ENCODE data around the gene BUD31.
A peak's percentile ranks its signal among the peaks of the same experiment; 100 is the strongest.
"Not testable (repeated sequence)": the region's sequence is repeated elsewhere in the genome, so short reads cannot be mapped to it uniquely, and the experiment has no call there.

Gene BUD31

DNA sequence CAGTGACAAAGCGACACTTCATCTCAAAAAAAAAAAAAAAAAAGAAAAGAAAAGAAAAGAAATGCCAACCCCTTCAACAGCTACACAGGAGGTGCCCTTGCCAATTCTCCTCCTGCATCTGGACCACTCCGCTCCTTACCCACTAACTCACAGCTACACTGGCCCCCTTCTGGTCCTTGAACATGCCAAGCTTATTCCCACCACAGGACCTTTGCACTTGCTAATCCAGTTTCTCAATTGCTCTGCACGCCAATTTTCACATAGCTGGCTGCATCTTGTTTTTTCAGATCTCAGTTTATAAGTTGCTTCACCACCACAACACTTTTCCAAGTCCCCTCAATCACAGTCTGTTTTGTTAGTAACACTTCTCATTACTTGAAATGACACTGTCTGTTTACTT, 5.9 kb upstream of the BUD31 start:
- DNase-seq: no peak

DNA sequence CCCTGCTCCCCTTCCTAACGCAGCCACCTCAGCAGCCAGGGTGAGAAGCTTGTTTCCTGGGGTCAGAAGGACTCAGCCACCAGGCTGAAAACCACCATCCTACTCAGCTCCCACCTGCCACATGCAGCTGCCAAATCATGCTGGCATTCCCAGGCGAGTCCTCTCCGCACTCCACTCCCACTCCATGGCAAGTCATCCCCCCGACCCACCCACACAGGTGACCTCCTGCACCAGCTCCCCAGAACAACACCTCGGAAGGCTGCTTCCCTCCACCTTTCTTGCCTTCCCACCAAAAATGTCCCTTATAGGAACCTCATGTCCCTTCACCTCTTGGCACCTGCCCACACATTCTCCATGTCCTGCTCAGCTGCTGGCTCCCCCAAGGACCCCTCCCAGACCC, 5.0 kb upstream of the BUD31 start:
- DNase-seq: no peak

DNA sequence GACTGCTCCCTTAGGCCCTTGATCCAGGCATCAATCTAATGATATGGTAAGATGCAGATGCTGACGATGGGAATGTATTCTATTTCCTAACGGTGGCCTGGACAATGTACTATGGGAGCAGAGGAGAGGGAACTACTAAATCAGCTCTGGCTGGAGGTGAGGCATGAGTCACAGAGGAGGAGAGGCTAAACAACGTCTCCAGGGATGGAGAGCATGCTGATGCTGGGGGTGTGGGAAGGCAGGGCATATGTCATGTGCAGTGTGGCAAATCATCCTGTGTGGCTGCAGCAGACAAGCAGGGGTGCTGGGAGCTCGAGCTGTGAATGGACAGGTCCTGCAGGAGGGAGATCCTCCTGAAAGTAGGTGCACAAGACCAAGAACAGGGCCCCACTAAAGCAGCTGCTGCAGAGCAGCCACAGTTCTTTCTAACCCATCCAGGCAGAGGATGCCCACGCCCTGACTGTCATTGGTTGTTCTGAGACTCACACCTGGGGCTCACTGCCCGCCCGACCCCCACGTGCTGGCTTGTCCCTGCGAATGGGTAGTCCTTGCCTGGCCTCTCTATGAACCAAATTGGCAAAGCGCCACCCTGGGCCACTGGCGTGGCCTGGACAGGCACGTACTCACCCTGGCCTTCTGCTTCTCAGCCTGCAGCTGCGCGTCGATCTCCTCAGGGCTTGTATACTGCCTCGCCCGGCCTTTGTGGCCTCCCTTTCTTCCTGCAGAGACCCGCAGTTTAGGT, 4.4 kb upstream of the BUD31 start:
- no peak for DNase-seq

DNA sequence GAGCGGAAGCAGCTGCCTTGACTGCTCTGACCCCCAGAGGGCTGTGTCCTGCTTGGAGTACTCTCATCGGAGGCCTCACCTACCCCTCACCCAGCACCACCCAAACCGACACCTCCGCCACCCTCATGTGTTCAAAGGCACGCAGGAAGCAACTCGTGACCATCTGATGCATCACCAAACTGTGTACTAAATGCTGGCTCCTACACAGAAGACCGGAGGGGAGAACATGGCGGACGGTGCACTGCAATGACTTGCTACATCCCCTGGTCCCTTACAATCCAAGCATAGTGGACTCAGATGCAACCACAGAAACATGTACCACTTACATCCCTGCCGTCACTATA, 3.8 kb upstream of the BUD31 start:
- DNase-seq: no peak

DNA sequence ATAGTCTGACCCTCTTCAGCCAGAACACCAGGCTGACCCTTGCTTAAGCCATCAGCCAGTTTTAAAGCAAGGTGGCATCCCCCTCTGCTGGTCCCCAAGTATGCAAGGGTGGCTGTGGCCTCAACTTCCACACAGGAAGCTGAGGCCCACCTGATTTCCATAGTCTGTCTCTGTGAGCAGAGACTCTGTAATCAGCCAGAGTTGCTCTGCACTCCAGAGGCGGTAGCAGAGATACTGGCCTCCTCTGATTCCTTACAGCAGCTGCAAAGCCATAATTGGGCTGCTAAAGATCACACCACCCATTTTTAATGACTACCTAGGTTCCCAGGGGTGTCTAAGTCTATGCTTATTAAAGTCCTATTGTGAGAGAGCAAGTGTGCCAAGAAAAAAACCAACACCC, 2.2 kb upstream of the BUD31 start:
- no peak for DNase-seq

DNA sequence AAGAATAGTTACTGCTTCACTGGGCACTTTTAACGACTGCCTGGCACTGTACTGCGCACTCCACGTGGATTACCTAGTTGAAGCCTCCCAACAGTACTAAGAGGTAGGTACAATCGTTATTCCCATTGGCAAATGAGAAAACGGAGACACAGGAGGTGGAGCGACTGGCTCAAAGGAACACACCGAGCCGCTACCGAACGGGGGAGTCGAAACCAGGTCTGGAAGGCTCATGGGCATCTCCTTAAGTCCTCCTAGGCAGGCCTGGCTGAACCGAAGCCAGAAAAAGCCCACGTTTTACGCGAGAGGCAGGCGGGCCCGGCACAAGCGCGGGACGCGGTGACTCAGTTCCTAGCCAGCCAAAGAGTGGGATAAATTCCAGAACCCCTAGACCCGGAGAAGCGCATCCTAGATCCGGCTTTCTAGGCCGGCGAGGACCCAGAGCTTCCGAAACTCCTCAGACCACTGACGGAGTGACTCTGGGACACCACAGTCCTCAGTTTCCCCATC, 844 bp upstream of the BUD31 start:
- peak in 1 of 2 experiments; percentile 3 for DNase-seq

DNA sequence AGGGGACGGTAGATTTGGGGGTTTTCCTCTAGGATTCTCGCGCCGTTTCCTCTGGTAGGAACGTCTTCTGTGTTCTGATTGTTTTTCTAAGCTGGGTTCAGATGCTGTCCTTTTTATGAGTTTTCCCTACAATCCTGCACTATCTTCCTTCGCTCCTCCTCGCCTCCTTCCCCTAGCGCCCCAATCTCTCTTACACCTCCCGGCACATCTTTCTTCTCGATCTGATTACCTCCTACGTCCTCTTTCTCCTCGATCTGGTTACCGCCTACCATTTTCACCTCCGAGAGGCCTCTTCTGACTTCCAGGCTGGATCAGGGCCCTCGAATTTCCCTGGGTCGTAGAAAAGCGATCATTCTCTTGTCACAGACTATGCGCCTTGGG, 413 bp downstream of the BUD31 start:
- no peak for DNase-seq

DNA sequence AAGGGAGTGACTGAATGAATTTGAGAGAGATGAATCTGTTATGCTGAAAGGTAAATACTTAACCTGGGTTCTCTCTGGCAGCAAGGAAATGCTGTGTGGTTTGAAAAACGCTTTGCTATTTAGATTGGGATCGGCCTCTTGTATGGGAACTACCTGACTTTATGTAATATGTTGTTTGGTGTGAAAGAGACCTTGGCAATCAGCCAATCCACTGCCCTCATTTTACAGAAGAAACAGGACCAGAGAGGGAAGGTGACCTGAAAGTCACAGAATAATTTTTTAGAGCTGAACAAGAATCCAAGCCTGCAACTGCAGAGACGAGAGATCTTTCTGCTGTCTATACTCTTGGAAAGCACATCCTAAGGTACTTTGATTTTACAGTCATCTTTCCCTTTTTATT, 1.0 kb downstream of the BUD31 start:
- no peak for DNase-seq

DNA sequence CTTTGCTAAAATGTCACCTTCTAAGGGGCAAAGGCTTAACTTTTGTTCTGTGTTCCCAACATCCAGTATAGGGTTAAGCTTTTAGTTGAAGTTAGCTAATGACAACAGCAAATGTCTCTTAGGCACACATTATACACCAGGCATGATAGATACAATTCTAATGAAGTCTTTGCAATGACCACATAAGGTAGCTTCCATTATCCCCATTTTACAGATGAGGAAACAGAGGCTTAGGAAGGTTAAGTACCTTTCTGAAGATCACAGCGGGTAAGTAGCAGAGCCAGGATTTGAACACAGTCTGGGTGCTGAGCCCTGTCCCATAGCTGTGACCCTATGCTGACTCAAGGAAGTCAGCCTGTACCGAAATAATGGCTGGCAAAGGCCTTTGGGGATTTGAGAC, 1.9 kb downstream of the BUD31 start:
- no peak for DNase-seq

DNA sequence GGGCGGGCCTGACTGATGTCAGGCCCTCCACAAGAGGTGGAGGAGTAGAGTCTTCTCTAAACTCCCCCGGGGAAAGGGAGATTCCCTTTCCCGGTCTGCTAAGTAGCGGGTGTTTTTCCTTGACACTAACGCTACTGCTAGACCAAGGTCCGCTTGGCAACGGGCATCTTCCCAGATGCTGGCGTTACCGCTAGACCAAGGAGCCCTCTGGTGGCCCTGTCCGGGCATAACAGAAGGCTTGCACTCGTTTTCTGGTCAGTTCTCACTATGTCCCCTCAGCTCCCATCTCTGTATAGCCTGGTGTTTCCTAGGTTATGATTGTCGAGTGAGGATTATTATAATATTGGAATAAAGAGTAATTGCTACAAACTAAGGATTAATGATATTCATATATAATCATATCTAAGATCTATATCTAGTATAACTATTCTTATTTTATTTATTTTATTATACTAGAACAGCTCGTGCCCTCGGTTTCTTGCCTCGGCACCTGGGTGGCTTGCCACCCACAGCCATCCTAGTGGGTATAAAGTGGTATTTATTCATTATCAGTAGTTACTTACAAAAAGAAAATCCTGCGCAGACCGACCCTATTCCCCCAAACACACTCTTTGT, 6.9 kb downstream of the BUD31 start:
- peak; percentile 20 to 39 for DNase-seq

DNA sequence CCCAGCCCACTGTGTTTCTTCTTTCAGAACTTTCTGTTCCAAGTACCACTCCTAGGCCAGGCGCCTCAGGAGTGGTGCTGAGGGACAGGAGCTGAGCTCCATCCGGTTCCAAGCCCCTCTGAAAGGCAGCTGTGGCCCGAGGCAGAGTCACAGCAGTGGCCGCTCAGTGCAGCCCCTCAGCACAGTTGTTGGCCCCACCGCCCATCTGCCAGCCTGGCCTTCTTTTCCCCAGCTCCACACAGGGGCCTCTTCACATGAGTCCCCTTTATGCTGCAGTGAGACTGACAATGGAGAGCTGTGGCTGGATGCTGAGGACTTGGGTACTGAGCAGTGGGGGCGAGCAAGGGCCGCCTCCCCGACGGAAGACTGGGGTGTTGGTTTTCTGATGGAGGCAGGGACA, 9.5 kb downstream of the BUD31 start:
- DNase-seq: no peak

DNA sequence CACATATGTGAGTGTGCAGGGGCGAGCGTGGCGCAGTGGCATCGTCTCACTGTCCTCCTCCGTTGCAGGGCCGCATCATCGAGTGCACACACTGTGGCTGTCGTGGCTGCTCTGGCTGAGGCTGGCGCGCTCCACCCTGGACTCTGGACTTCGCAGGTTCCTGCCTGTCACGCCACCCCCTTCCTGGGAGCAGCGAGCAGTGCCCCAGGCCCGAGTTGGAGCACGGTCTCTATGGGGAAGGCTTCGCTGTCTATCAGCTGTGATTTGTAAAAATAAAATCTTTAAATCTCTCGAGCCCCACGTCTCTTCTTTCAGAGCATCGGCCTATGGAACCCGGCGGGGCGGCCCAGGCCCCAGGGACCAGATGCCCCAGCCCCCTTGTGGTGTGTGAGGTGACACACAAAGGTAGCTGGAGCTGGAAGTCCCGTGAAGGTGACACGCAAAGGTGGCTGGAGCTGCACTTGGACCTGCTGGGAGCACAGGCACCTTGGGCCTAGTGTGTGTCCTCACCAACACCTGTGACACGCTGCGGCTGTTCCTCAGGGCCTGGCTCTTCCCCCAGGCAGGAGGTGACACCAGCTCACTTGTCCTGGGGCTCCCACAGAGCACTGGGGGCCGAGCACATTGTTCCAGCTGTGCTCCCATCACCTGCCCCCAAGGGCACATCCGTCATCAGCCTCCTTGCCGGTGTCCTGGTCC, 10.7 kb downstream of the BUD31 start:
- no peak for DNase-seq

DNA sequence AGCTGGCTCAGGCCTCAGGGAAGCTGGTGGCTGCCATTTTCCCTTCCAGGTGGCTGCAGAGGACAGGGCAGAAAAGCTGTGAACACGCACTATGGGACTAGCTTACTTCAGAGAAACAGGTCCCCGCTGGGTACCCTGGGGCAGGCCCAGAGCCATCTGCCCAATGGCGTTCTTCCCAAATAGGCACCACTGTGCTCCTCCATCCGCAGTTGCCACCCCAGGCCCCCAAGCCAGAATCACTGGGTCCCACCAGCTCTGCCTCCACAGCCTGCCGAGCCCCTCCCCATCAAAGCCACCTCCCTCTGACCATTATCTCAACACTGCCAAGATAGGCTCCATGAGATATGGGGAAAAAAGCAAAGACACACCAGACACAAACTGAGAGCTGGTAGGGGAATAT, 11.4 kb downstream of the BUD31 start:
- DNase-seq: no peak

DNA sequence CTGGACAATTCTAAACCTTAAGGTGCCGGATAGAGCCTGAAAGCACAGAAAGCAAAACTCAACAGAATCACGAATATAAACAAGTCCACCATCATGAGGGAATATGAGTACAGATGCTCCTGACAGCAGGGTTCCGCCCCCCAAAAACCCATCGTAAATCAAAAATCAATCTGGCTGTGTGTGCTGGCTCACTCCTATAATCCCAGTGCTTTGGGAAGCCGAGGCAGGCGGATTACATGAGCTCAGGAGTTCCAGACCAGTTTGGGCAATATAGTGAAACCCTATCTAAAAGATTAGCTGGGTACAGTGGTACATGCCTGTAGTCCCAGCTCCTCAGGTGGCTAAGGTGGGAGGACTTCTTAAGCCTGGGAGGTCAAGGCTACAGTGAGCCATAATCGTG, 12.2 kb downstream of the BUD31 start:
- DNase-seq: no peak

DNA sequence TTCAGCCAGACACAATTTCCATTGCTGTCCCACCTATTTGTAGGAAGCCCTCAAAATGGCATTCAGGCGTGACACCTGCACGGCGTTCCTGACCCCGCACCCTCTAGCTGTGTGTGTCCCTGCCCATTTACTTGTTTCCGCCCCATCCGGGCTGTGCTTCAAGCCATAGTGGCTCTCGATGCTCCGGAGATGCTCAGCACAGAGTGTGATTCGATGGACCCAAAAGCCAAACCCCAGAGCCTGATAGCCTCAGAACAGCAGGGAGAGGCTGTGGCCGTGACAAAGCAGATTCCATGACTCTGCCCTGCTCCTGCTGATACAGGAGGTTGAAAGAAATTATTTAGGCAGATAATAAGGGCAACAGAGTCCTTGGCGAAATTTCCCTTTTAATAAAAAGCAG, 13.4 kb downstream of the BUD31 start:
- no peak for DNase-seq

DNA sequence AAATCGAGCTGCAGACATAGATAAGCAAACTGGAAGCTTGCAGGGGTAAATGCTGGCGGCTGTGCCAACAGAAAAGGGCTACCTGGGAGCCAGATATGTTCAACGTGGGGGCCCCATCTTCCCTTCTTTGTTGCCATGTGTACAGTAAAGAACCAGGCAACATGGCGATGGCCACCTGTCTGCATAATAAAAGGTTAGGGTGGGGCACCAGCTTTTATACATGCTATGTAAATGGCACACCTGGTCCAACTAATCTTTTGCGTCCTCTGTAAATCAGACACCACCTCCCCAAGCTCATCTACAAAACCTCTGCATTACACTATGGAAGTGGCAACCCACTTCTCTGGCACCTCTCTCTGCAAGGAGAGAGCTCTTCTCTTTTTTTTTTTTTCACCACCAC, 13.9 kb downstream of the BUD31 start:
- DNase-seq: no peak

DNA sequence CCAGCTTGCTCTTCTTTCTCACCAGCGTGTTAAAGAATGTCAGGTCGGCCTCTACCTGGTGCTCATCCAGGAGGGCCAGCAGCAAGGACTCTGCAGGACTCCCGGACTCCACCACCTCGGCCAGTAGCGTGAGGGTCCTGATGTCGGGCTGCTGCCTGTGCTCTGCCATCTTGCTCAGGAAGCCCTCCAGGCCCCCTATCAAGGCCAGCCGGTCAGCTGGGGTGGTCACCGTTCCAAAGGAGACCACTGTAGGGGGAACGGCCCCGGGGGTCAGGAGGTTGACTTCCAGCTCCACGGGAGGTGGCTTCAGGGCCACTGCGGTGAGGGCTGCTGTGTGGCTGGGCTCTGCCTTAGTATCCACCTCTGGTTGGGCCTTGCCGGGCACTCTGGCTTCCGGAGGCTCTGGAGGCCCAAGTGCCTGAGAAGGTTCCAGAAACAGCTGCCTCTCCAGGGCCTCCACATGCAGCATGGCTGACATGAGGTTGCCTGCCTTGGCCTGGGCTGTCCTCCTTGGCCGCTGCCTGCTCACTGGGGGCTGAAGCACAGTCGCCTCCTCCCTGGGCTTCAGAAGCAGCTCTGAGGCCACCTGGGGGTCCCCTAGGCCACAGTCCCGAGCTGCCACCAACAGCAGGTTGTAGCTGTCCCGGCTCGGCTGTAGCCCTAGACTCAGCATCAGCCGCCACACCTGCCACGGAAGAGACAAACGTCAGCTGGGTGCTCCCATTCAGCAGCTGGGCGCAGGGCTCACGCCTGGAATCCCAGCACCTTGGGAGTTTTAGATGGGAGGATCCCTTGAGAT, 16.4 kb downstream of the BUD31 start:
- DNase-seq: no peak

DNA sequence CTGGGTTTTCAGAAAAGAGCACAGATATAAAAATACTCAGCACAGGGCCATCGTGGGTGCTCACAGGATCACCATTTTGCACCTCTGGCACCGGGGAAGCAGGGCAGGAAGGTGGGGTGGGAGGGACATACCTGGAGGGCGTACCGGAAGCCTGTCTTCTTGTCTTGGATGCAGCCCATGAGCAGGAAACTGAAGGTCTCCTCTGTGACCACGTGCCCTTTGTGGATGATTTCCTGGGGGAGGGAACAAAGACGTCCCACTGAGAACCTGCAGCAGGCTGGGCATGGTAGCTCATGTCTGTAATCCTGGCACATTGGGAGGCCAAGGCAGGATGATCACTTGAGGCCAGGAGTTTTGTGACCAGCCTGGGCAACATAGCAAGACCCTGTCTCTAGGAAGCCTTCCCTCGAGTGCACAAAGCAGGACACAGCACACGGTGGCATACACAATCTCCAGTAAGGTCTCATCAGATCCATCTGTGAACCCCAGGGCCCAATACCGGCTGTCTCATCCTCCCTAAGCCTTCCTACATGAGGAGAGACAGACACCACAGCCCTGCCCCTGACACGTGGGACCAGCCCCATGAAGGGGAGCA, 20.3 kb downstream of the BUD31 start:
- DNase-seq: no peak

DNA sequence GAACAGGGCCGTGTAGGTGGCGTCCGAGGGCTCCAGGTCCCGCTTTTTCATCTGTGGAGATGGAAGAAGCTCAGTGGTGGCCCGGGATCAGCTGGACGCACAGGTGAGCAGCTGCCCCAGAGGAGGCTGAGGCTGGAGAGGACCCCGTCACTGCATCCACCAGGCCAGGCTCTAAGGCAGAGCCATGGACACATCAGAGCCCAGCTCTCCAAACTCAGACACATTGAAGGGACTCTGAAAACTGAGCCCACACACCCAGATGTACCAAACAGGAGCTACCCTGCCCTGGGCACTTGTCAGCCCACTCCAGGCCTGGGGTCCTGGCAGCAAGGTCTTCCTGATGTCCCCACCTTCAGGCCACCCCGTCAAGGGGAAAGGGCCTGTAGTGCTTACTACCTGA, 21.0 kb downstream of the BUD31 start:
- no peak for DNase-seq

DNA sequence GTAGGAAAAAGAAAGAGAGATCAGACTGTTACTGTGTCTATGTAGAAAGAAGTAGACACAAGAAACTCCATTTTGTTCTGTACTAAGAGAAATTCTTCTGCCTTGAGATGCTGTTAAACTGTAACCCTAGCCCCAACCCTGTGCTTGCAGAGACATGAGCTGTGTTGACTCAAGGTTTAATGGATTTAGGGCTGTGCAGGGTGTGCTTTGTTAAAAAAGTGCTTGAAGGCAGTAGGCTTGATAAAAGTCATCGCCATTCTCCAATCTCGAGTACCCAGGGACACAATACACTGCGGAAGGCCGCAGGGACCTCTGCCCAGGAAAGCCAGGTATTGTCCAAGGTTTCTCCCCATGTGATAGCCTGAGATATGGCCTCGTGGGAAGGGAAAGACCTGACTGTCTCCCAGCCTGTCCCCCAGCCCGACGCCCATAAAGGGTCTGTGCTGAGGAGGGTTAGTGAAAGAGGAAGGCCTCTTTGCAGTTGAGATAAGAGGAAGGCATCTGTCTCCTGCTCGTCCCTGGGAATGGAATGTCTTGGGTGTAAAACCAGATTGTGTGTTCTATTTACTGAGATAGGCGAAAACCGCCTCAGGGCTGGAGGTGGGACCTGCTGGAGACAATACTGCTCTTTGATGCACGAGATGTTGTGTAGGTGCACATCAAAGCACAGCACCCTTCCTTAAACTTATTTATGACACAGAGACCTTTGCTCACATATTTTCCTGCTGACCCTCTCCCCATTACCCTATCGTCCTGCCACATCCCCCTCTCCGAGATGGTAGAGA, 23.2 kb downstream of the BUD31 start:
- DNase-seq: not testable (repeated sequence)

DNA sequence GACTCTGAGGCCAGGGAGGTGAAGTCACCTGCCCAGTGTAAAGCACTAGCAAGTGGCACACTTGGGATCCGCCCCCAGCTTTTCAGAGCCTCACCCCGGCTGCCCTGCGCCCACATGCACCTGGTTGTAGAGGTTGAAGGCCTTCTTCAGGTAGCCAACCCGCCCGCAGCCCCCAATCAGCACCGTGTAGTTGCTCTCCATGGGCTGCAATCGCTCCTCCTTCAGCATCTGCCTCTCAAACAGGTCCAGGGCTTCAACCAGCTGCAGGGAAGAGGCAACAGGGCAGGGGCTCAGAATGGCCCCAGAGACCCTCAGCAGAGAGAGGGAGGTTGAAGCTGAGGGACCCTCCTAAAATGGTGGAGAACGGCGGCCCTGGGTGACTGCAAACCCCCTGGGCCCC, 24.4 kb downstream of the BUD31 start:
- DNase-seq: no peak

DNA sequence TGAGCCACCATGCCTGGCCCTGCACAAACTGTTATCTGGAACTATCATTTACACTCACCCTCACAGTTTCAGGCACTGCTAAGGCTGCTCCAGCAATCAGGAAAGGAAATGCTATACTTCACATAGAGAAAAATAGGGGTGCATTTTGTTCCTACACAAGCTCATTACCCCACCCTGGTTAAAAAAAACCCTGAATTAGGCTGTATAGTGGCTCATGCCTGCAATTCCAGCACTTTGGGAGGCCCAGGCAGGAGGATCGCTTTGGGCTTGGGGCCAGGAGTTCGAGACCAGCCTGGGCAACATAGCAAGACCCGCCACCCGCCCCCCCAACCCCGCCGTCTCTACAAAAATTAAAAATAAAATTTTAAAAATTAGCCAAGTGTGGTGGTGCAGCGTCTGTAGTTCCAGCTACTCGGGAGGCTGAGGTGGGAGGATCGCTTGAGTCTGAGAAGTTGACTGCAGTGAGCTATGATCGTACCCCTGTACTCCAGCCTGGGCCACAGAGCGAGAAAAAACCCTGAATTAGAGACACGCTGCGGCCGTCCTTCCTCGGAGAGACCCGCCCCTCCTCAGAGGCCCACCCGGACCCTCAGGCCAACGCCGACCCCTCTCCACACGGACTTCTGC, 29.3 kb downstream of the BUD31 start:
- no peak for DNase-seq

Data from SHP77 (cell line).